HCT116 (cell line): ENCODE results near the gene SLC16A3. TPM values are rescaled to one million over a fixed set of nuclear protein-coding genes. Genes with fewer than 3 reads are reported as not detected.

ENCODE experiments used
- ATAC-seq: fragments of 200-7000 bp; cut with Tn5 transposase; 2 replicates; pipeline ENCODE4 v1.9.1; 2020; ENCODE audit warnings: mild to moderate bottlenecking, moderate library complexity
- BruUV-seq: library from RNA; stranded (reverse); fragments of 400-500 nt; replicated peaks from 2 replicates; lab custom pipeline; 2021; lab: Mats Ljungman, UMichigan
- CTCF ChIA-PET: fragments of 300-600 bp; sonication (Branson Sonifier 250); formaldehyde crosslinking; loops from one replicate; lab custom pipeline; 2021; ENCODE audit warnings: antibody characterized with exemption; lab: Charles Lee
- POLR2A ChIA-PET: fragments of 300-600, 350-600 bp; sonication (Branson Sonifier 250); formaldehyde crosslinking; loops from one replicate; lab custom pipeline; 2021; ENCODE audit warnings: antibody characterized with exemption; lab: Charles Lee
- RAD21 ChIA-PET, 2 experiments: fragments of 300-600 bp; sonication (Branson Sonifier 250); formaldehyde crosslinking; loops; one replicate each; lab custom pipeline; 2023; ENCODE audit warnings: low total read pairs in 2 of 2; ENCODE audit not compliant: uncharacterized antibody in 2 of 2, unreplicated experiment in 2 of 2, low non-redundant PET in 1 of 2; lab: Charles Lee
- DNase-seq: peaks from one replicate; pipeline ENCODE4 v3.0.0-alpha.2; 2010; ENCODE audit warnings: low read depth, low spot score
- H2AFZ ChIP-seq: fragments of 200-600 bp; shearing (Covaris generic), sonication (generic); 2 replicates; pipeline ENCODE4 v1.6.1; 2017; ENCODE audit warnings: low read depth, mixed run types, mixed read lengths, antibody characterized with exemption, low read length; ENCODE audit not compliant: poor library complexity, severe bottlenecking
- H3K27ac ChIP-seq: 2 replicates; pipeline ENCODE4 v1.5.1; 2012; ENCODE audit warnings: low read depth, low read length
- H3K27me3 ChIP-seq: fragments of 200-600 bp; sonication (generic); 2 replicates; pipeline ENCODE4 v1.6.1; 2016; ENCODE audit warnings: mixed run types, low read length, mixed read lengths; ENCODE audit not compliant: insufficient read depth
- H3K36me3 ChIP-seq, 2 experiments: fragments of 200-500 bp in 1 of 2; fragments of 200-600 bp in 1 of 2; sonication (Bioruptor generic) in 1 of 2; sonication (generic) in 1 of 2; 2 replicates each; pipeline versions ENCODE4 v1.5.1 to v1.6.1; 2014 to 2016; ENCODE audit warnings: low read length in 2 of 2, inconsistent platforms in 1 of 2, mixed read lengths in 1 of 2, mixed run types in 1 of 2; ENCODE audit not compliant: insufficient read depth in 2 of 2, control insufficient read depth in 1 of 2
- H3K4me1 ChIP-seq, 2 experiments: fragments of 200-600 bp in 1 of 2; sonication (generic) in 1 of 2; 2 replicates each; pipeline versions ENCODE4 v1.5.1 to v1.6.1; 2012 to 2017; ENCODE audit warnings: low read length in 2 of 2, inconsistent platforms in 1 of 2, mild to moderate bottlenecking in 1 of 2, mixed read lengths in 1 of 2, mixed run types in 1 of 2, moderate library complexity in 1 of 2; ENCODE audit not compliant: insufficient read depth in 2 of 2, control insufficient read depth in 1 of 2
- H3K4me2 ChIP-seq: fragments of 200-600 bp; sonication (generic); 2 replicates; pipeline ENCODE4 v1.6.1; 2017; ENCODE audit warnings: mixed run types, low read length, mixed read lengths
- H3K4me3 ChIP-seq, 2 experiments: fragments of 200-600 bp in 1 of 2; sonication (generic) in 1 of 2; replicated peaks in 1 of 2; 2 replicates each; pipeline ENCODE4 v1.5.1; 2011 to 2016; ENCODE audit warnings: low read length in 2 of 2, control low read depth in 1 of 2, low read depth in 1 of 2, mild to moderate bottlenecking in 1 of 2, mixed read lengths in 1 of 2, mixed run types in 1 of 2
- H3K79me2 ChIP-seq: fragments of 200-600 bp; sonication (generic); 2 replicates; pipeline ENCODE4 v1.6.1; 2017; ENCODE audit warnings: mild to moderate bottlenecking, mixed run types, low read length, moderate library complexity, mixed read lengths; ENCODE audit not compliant: insufficient read depth
- H3K9ac ChIP-seq: fragments of 200-600 bp; sonication (generic); 2 replicates; pipeline ENCODE4 v1.6.1; 2016; ENCODE audit warnings: low read length, mixed read lengths
- H3K9me2 ChIP-seq: fragments of 200-600 bp; sonication (generic), shearing (Covaris generic); 2 replicates; pipeline ENCODE4 v1.6.1; 2017; ENCODE audit warnings: mixed run types, mild to moderate bottlenecking, moderate library complexity; ENCODE audit not compliant: insufficient read depth
- H3K9me3 ChIP-seq, 2 experiments: fragments of 200-500 bp in 1 of 2; fragments of 200-600 bp in 1 of 2; sonication (Bioruptor generic) in 1 of 2; sonication (generic) in 1 of 2; 2 replicates each; pipeline ENCODE4 v1.6.1; 2014 to 2017; ENCODE audit warnings: low read length in 2 of 2, mixed read lengths in 2 of 2, inconsistent platforms in 1 of 2, low read depth in 1 of 2, mild to moderate bottlenecking in 1 of 2, mixed run types in 1 of 2, moderate library complexity in 1 of 2; ENCODE audit not compliant: control insufficient read depth in 1 of 2, insufficient read depth in 1 of 2
- H4K20me1 ChIP-seq: fragments of 200-600 bp; sonication (generic), shearing (Covaris generic); 2 replicates; pipeline ENCODE4 v1.6.1; 2017; ENCODE audit warnings: mixed run types, mild to moderate bottlenecking, moderate library complexity; ENCODE audit not compliant: insufficient read depth
- ATF3 ChIP-seq: IDR thresholded peaks from 2 replicates; pipeline ENCODE4 v1.6.1; 2012
- CBX3 ChIP-seq: IDR thresholded peaks from 2 replicates; pipeline ENCODE4 v1.6.1; 2012; ENCODE audit warnings: low read depth
- CEBPB ChIP-seq: IDR thresholded peaks from 2 replicates; pipeline ENCODE4 v1.6.1; 2012; ENCODE audit warnings: low read depth
- EGR1 ChIP-seq: IDR thresholded peaks from 2 replicates; pipeline ENCODE4 v1.6.1; 2012; ENCODE audit warnings: low read depth
- ELF1 ChIP-seq: IDR thresholded peaks from 2 replicates; pipeline ENCODE4 v1.6.1; 2012; ENCODE audit warnings: low read depth, borderline replicate concordance
- EZH2 ChIP-seq: fragments of 200-600 bp; sonication (generic); IDR thresholded peaks from 2 replicates; pipeline ENCODE4 v1.6.1; 2017; ENCODE audit warnings: antibody characterized with exemption, mixed run types
- FOSL1 ChIP-seq: IDR thresholded peaks from 2 replicates; pipeline ENCODE4 v1.6.1; 2012; ENCODE audit warnings: low read depth
- JUND ChIP-seq: IDR thresholded peaks from 2 replicates; pipeline ENCODE4 v1.6.1; 2012
- POLR2A ChIP-seq: IDR thresholded peaks from 2 replicates; pipeline ENCODE4 v1.7.0; 2011; ENCODE audit warnings: borderline replicate concordance; ENCODE audit not compliant: insufficient read depth, insufficient read length; ENCODE audit errors: extremely low read depth
- RAD21 ChIP-seq: IDR thresholded peaks from 2 replicates; pipeline ENCODE4 v1.6.1; 2012; ENCODE audit warnings: low read depth, mild to moderate bottlenecking
- SP1 ChIP-seq: IDR thresholded peaks from 2 replicates; pipeline ENCODE4 v1.6.1; 2012; ENCODE audit warnings: low read depth
- TCF7L2 ChIP-seq: IDR thresholded peaks from 2 replicates; pipeline ENCODE4 v1.7.0; 2011; ENCODE audit warnings: borderline replicate concordance, inconsistent platforms; ENCODE audit not compliant: insufficient read depth, insufficient read length; ENCODE audit errors: extremely low read depth
- YY1 ChIP-seq: IDR thresholded peaks from 2 replicates; pipeline ENCODE4 v1.6.1; 2011; ENCODE audit warnings: low read length, low read depth, moderate library complexity, mild to moderate bottlenecking; ENCODE audit not compliant: insufficient replicate concordance; ENCODE audit errors: extremely low read depth
- ZBTB33 ChIP-seq: IDR thresholded peaks from 2 replicates; pipeline ENCODE4 v1.6.1; 2011; ENCODE audit warnings: mild to moderate bottlenecking, low read length, moderate library complexity; ENCODE audit not compliant: insufficient replicate concordance; ENCODE audit errors: extremely low read depth
- ZFX ChIP-seq: fragments of 450-650 bp; IDR thresholded peaks from 2 replicates; pipeline ENCODE4 v1.6.1; 2017
- ZNF274 ChIP-seq: fragments of 200-500 bp; sonication (Bioruptor generic); IDR thresholded peaks from 2 replicates; pipeline ENCODE4 v1.6.1; 2014; ENCODE audit warnings: mild to moderate bottlenecking, low read depth, low read length, inconsistent platforms
- intact Hi-C: fragments of 100-400 bp; cut with micrococcal nuclease; formaldehyde crosslinking; loops from 2 replicates; pipeline ENCODE4 v1.10.0; 2022
- total RNA-seq: library from RNA; stranded (reverse); gene quantifications from one replicate; pipeline ENCODE4 v1.2.1, GENCODE V29; 2021; ENCODE audit not compliant: unreplicated experiment
- TF ChIP-seq, protein P1 (sequence below): IDR thresholded peaks from 2 replicates; pipeline ENCODE4 v1.6.1; 2012

Gene SLC16A3
- total RNA-seq, 1 experiment from 2014 or later = 445 TPM

DNA sequence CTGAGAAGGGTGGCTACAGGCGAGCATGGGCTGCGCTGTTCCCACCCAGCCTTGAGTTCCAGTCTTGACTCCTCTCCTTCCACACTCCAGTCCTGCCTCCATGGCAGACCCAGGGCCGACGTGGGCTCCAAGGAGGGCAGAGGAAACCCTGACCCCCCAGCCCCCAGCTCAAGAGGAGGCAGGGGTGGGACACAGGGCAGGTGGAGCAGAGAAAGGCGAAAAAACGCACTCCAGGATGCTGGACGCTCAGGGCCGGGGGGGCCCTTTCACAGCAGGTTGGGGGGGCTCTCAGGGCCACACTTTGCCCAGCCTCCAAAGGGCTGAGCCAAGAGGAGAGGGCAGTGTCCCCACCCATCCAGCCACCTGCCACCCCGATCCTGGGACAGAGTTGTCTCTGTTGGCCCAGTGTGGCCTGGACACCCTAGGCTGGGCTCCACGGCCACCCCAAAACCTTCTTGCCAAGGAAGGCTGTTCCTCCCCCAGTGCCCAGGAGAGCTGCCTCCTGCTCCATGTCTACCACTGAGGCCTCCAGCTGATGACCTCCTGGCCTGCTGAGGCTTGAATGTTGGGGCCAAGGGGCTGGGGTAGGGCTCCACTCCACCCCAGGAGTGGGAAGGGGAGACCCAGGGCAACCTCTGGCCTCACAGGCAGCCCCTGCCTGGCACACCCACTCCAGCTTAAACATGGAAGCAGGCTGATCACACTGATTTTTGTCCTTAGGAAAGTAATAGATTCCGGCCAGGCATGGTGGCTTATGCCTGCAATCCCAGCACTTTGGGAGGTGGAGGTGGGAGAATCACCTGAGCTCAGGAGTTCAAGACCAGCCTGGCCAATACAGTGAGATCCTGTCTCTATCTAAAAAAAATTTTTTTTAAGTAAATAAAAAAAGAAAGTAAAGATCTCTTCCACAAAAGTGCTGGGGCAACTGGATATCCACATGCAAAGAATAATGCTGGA is 8.8 kb upstream of the SLC16A3 start:
- no peaks in the 10 kb centered on the region for H3K27me3 ChIP-seq
- CTCF ChIA-PET = interaction anchor here (1.8 kb wide), 1 partner anchor 14 kb away, joined by 5 read pairs; no protein-coding TSS in a partner anchor
- DNase-seq = no peak
- H3K9me3 ChIP-seq = peaks cover 0 to 3% of the 10 kb centered on the region in 2 experiments; a peak in 1 of 4 replicates
- no peaks in the 10 kb centered on the region for H3K36me3 ChIP-seq
- H3K9ac ChIP-seq = no peak overlapping the region
- peaks cover 31 to 60% of the 10 kb centered on the region in 2 experiments for H3K4me1 ChIP-seq
- TF ChIP-seq POLR2A (no peak), CEBPB (no peak), RAD21 (no peak)
- H2AFZ ChIP-seq = no peak overlapping the region
- RAD21 ChIA-PET = no interaction called here
- H3K79me2 ChIP-seq = no peaks in the 10 kb centered on the region
- H3K27ac ChIP-seq = no peak overlapping the region
- no peak overlapping the region for H3K4me3 ChIP-seq
- H4K20me1 ChIP-seq = no peaks in the 10 kb centered on the region
- intact Hi-C loops = no loop called here
- no peak overlapping the region for H3K4me2 ChIP-seq
- no peak for ATAC-seq
- no TSS peak for BruUV-seq
- no peaks in the 10 kb centered on the region for H3K9me2 ChIP-seq
- POLR2A ChIA-PET = interaction anchor here (1.2 to 1.9 kb wide), 2 partner anchors 8 to 9 kb away, joined by 3 to 7 read pairs; partner anchors contain the start of gene SLC16A3

DNA sequence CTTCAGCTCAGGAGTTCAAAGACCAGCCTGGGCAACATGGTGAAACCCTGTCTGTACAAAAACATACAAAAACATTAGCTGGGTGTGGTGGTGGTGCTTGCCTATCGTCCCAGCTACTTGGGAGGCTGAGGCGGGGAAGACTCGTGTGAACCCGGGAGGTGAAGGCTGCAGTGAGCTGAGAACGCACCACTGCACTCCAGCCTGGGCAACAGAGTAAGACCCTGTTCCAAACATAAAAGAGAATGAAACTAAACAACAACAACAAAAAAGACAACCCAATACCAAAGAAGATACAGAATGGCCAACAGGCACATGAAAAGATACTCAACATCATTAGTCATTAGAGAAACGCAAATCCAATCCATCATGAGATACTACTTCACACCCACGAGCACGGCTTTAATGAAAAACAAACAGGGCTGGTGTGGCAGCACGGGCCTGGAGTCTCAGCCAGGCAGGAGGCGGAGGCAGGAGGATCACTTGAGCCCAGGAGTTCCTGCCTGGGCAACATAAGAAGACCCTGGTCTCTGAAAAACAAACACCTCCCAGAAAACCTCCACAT is 7.4 kb upstream of the SLC16A3 start:
- H3K4me2 ChIP-seq = no peak overlapping the region
- H3K27ac ChIP-seq = no peak overlapping the region
- TF ChIP-seq FOSL1 (no peak), YY1 (no peak), CEBPB (no peak), TCF7L2 (no peak), EGR1 (no peak), CBX3 (no peak), ZNF274 (no peak), EZH2 (no peak), ZBTB33 (no peak), JUND (no peak), ZFX (no peak), ELF1 (no peak), RAD21 (no peak), SP1 (no peak), ATF3 (no peak), POLR2A (no peak)
- TF ChIP-seq, protein P1, sequence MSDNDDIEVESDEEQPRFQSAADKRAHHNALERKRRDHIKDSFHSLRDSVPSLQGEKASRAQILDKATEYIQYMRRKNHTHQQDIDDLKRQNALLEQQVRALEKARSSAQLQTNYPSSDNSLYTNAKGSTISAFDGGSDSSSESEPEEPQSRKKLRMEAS = no peak
- TF ChIP-seq, all 23 proteins: peak for 0
- RAD21 ChIA-PET = interaction anchor here in 1 of 2 experiments (0.8 kb wide), 1 partner anchor 9 kb away, joined by 4 read pairs; no protein-coding TSS in a partner anchor
- Histone ChIP-seq H3K36me3 (no peaks in the 10 kb centered on the region), H3K9me2 (no peaks in the 10 kb centered on the region), H3K9ac (no peak overlapping the region), H3K9me3 (peaks cover 0 to 3% of the 10 kb centered on the region in 2 experiments; a peak in 1 of 4 replicates), H3K27me3 (no peaks in the 10 kb centered on the region), H2AFZ (no peak overlapping the region), H3K4me1 (peaks cover 18 to 53% of the 10 kb centered on the region in 2 experiments), H3K4me3 (no peak overlapping the region), H3K79me2 (no peaks in the 10 kb centered on the region), H4K20me1 (no peaks in the 10 kb centered on the region)
- CTCF ChIA-PET = no interaction called here
- POLR2A ChIA-PET = interaction anchor here (1.2 to 1.9 kb wide), 2 partner anchors 8 to 9 kb away, joined by 3 to 7 read pairs; partner anchors contain the start of gene SLC16A3
- intact Hi-C loops = no loop called here
- BruUV-seq = no TSS peak
- ATAC-seq (no peak), DNase-seq (no peak)
